Cardiac muscle cell (in vitro differentiated cells and primary cell): ENCODE measurements around the gene SYPL1. TPM values are rescaled to one million over a fixed set of nuclear protein-coding genes. Genes with fewer than 3 reads are reported as not detected.
A peak's percentile ranks its signal among the peaks of the same experiment; 100 is the strongest.

ENCODE experiments used
- DNase-seq, 2 donors: peaks; one replicate each; pipeline versions ENCODE4 v3.0.0 to v3.0.0-alpha.2; 2010 to 2017; ENCODE audit warnings: low read depth in 1 of 2, low spot score in 1 of 2
- H3K27ac ChIP-seq: fragments of 200-600 bp; sonication (generic); 2 replicates; pipeline ENCODE4 v1.5.1; 2016
- H3K27me3 ChIP-seq: fragments of 200-600 bp; sonication (generic); 2 replicates; pipeline ENCODE4 v1.6.0; 2016; ENCODE audit warnings: control low read depth
- H3K36me3 ChIP-seq: fragments of 200-600 bp; sonication (generic); 2 replicates; pipeline ENCODE4 v1.5.1; 2016; ENCODE audit warnings: control low read depth
- H3K4me1 ChIP-seq: fragments of 200-600 bp; sonication (generic); 2 replicates; pipeline ENCODE4 v1.8.1; 2017; ENCODE audit warnings: low read depth, mild to moderate bottlenecking, mixed run types
- H3K4me3 ChIP-seq: fragments of 200-600 bp; sonication (generic); 2 replicates; pipeline ENCODE4 v1.5.1; 2016; ENCODE audit warnings: mild to moderate bottlenecking
- H3K9me3 ChIP-seq: fragments of 200-600 bp; sonication (generic); 2 replicates; pipeline ENCODE4 v1.5.1; 2017; ENCODE audit warnings: low read depth, mild to moderate bottlenecking, control low read depth
- CTCF ChIP-seq: IDR thresholded peaks from 2 replicates; pipeline ENCODE4 v1.5.1; 2012; ENCODE audit warnings: low read depth, mild to moderate bottlenecking, low read length
- polyA plus RNA-seq: library from polyadenylated mRNA; unstranded; fragments of >200 nt; fragmentation: Nextera tagmentation; extraction: Ambion mirVana; gene quantifications from 2 replicates; pipeline ENCODE4 v1.2.1, GENCODE V29; 2016
- total RNA-seq: library from RNA; depleted of rRNA; stranded (reverse); fragments of >200 nt; gene quantifications from 2 replicates; pipeline ENCODE4 v1.2.3, GENCODE V29; 2016

The SYPL1 gene
- total RNA-seq (24.8 and 37.8 TPM in 2 replicates), polyA plus RNA-seq (80.9 and 112 TPM in 2 replicates)

DNA sequence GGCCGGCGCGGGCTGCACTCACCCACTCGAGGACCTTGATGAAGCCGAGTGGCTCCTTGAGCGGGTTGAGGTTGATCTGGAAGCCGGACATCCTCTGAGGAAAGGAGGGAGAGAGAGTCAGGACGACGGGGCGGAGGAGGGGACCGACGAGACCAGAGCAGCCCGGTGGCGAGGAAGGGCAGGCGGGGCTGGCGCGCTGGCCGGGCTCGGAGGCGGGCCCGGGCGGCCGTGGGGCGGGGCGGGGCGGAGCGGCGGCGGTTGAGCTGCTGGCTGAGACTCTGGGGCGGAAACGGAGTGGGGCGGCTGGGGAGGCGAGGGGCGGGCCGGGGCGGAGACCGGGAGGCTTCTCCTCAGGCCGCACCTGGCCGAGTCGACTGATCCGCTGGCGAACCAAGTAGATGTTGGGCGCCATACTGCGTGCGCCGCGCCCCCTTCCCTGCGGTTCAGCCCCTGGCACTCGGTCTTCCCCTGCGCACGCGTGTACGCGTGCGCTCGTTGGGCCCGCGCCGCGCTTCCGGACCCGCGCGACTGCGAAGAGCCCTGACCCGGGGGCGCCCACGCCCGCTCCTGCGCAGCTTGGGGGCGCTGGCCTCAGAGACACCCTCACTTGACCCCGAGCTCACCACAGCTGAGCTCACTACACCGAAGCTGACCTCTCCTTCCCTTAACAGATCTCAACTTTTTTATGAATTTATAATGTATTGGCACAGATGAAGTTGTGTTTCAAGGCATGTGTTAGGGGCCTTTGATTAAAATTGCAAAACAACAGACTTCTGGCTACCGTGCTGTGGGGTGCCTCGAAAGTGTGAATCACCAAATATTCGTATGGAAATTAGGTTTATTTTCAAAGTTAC lies at the start of gene SYPL1:
SYPL1 (minus strand) TSS at position 195 of the 854 bp plus-strand sequence; CDS start at position 91, 104 bp downstream.
- no peak for TF ChIP-seq CTCF
- H3K27ac ChIP-seq, result peak within 1 kb of the TSS; percentile 96
- peak; percentile 94 to 97 for DNase-seq
- no peaks in the 10 kb centered on the region for H3K36me3 ChIP-seq
- H3K9me3 ChIP-seq, result no peaks in the 10 kb centered on the region
- peak within 1 kb of the TSS; percentile 62 for H3K4me3 ChIP-seq
- H3K27me3 ChIP-seq, result no peaks in the 10 kb centered on the region
- H3K4me1 ChIP-seq, result peaks cover 22% of the 10 kb centered on the region

DNA sequence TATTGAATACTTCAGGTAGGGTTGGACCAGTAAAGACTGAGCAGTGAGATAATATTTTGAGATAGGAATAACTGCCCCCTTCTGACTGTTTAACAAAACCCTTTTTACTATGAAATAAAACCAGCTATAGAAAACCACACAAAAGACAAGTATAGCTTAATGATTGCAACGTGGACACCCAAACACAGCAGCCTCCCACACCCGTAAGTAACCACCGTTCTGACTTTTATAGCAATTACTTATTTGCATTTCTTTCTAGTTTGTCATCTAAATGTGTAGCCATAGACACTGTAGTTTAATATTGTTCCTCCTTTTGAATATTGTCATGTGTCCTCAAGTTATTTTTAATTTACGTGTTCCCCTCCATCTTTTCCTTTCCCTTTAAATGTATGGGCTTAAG lies 42.9 kb upstream of the SYPL1 start:
- H3K9me3 ChIP-seq, result no peaks in the 10 kb centered on the region
- H3K4me1 ChIP-seq, result peaks cover 12% of the 10 kb centered on the region
- DNase-seq, result no peak
- H3K27ac ChIP-seq, result no peak overlapping the region
- H3K27me3 ChIP-seq, result no peaks in the 10 kb centered on the region
- no peaks in the 10 kb centered on the region for H3K36me3 ChIP-seq
- no peak for TF ChIP-seq CTCF
- no peak overlapping the region for H3K4me3 ChIP-seq

DNA sequence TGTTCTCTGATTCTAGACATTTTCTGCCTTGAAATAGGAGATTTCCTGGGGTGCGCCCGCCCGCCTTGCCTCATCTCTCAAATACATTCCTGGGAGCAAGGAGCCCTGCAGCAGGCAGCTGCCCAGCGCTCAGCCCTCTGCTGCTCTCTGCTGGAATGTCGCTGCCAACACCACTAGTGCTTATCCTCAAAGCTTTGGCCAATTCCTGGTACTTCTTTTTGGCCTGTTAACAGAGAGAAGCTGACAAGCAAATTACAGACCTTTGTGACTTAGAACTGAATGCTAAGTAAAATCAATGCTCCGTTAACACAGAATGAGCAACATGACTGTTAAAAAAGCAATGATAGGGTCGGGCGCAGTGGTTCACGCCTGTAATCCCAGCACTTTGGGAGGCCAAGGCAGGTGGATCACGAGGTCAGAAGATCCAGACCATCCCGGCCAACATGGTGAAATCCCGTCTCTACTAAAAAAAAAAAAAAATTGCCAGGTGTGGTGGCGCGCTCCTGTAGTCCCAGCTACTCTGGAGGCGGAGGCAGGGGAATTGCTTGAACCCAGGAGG lies 41.9 kb upstream of the SYPL1 start:
- no peaks in the 10 kb centered on the region for H3K27me3 ChIP-seq

DNA sequence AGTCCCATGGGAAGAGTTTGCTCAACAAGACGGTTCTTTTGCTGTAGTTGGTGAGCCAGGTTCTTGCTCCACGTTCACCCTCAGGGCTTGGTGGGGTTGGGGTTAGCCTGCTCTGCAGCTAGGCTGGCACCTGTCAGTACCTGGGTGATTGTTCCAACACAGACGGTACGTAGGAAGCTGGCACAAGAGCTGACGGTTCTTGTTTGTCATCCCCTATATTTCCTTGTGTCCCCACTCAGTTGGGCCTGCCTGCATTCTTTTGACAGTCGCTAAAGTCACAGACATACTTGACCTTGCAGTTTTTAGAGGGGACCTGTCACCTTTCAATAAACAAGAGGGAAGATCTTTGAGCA lies 40.2 kb upstream of the SYPL1 start:
- no peak overlapping the region for H3K4me3 ChIP-seq
- H3K27me3 ChIP-seq, result no peaks in the 10 kb centered on the region
- H3K27ac ChIP-seq, result no peak overlapping the region
- DNase-seq, result peak in 1 of 2 donors; percentile 14
- H3K4me1 ChIP-seq, result peaks cover 12% of the 10 kb centered on the region
- TF ChIP-seq CTCF, result no peak
- H3K36me3 ChIP-seq, result no peaks in the 10 kb centered on the region
- H3K9me3 ChIP-seq, result no peaks in the 10 kb centered on the region

More for the DNA sequence above, 41.9 kb upstream of the SYPL1 start:
- no peak overlapping the region for H3K4me3 ChIP-seq
- TF ChIP-seq CTCF, result peak; percentile 93
- peaks cover 12% of the 10 kb centered on the region for H3K4me1 ChIP-seq
- H3K27ac ChIP-seq, result no peak overlapping the region
- H3K36me3 ChIP-seq, result no peaks in the 10 kb centered on the region
- no peaks in the 10 kb centered on the region for H3K9me3 ChIP-seq
- DNase-seq, result peak; percentile 83 to 89

DNA sequence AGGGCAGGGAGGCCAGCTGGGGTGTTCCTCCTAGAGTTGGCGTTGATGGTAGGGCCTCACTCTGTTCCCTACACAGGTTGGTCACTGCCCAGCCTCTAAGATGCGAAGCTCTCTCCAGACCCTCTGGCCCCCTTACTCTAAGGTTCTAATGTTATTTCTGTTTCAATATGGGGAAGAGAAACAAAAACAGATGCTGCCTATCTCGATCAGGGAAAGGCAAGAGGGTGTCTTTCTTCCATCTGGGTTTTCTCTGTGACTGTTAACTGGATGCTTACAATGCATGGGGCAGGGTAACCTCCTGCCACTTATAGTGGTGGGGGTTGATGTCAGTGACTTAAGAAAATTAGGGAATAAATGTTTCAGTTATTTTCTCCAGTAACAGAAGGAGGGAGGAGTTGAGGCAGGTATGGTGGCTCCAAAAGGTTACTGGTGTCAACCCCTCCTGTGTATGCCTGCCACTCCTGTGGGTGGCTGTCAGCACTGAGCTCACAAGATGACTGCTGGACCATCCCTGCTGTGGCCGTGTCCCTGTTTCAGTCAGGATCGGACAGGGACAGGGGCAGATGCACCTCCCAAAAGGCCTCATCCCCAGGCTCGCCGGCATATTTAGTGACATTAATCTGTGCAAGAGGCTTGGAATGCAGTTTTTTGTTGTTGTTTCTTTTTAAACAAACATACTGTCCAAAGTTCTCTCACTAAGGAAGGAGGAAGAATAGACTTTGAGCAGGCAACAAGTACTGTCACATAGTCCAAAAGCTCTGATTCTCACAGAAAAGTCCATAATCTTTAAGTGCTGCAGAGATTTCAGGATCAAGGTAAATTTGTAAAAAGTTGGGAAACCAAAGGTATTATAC lies 39.6 kb upstream of the SYPL1 start:
- Histone ChIP-seq H3K9me3 (no peaks in the 10 kb centered on the region), H3K27me3 (no peaks in the 10 kb centered on the region), H3K4me3 (no peak overlapping the region), H3K27ac (no peak overlapping the region), H3K36me3 (no peaks in the 10 kb centered on the region), H3K4me1 (peaks cover 12% of the 10 kb centered on the region)
- no peak for TF ChIP-seq CTCF
- no peak for DNase-seq
